ENCODE results near the gene NEDD4. TPM values are rescaled to one million over a fixed set of nuclear protein-coding genes. Genes with fewer than 3 reads are reported as not detected.

Gene NEDD4
- total and polyA plus RNA-seq, 2 of the 4 experiments (the other 2 are of a cell fraction): 27.4 to 80.7 TPM

GRCh38 chr15:55780292-55780691 lies 213.1 kb downstream of the NEDD4 start:
- no TSS peak for BruUV-seq (replicated peaks)
- POLR2A ChIA-PET (ENCODE audit: unreplicated experiment): no interaction called here
- no peaks in the 10 kb centered on the region; the same call in 1 of the 2 replicates for H3K4me1 ChIP-seq (ENCODE audit: control insufficient read depth, insufficient read depth, low read length)

More at GRCh38 chr15:55780292-55780691, 213.1 kb downstream of the NEDD4 start:
- Histone ChIP-seq H3K27ac (ENCODE audit: insufficient read depth, low read length) (no peak overlapping the region), H4K20me1 (ENCODE audit: insufficient read depth, low read length) (no peaks in the 10 kb centered on the region), H3K4me2 (ENCODE audit: low read depth, low read length) (no peak overlapping the region), H3K79me1 (ENCODE audit: low read depth in 1 of 2, low read length in 2 of 2) (no peaks in the 10 kb centered on the region), H3K14ac (replicated peaks; ENCODE audit: low read depth, low read length) (no peak overlapping the region), H3K9me1 (ENCODE audit: insufficient read depth, low read length) (no peaks in the 10 kb centered on the region), H3K18ac (ENCODE audit: low read depth, low read length) (no peak overlapping the region), H3K9me3 (ENCODE audit: control insufficient read depth, insufficient read depth, low read length) (peaks cover 4% of the 10 kb centered on the region; the same call in 1 of the 2 replicates), H3K9ac (ENCODE audit: low read depth, low read length) (no peak overlapping the region), H2AK9ac (replicated peaks; ENCODE audit: low read depth, low read length, poor library complexity) (no peak overlapping the region), H3K27me3 (ENCODE audit: control insufficient read depth, insufficient read depth, low read length) (peaks cover 17% of the 10 kb centered on the region), H3K23ac (ENCODE audit: low read depth, low read length) (no peak overlapping the region), H4K91ac (ENCODE audit: insufficient read depth, low read depth, low read length) (no peak overlapping the region), H3K36me3 (ENCODE audit: control insufficient read depth, insufficient read depth, low read length) (no peaks in the 10 kb centered on the region), H3K56ac (ENCODE audit: extremely low read depth, insufficient read depth, low read length) (no peak overlapping the region), H2AK5ac (ENCODE audit: low read depth, low read length) (no peak overlapping the region), H2BK15ac (ENCODE audit: low read depth, low read length) (no peak overlapping the region), H4K5ac (ENCODE audit: low read depth, low read length) (no peak overlapping the region), H3K4ac (ENCODE audit: low read depth, low read length) (no peak overlapping the region), H3K4me3 (ENCODE audit: insufficient read depth, low read depth, low read length) (no peak overlapping the region), H2BK20ac (ENCODE audit: low read depth, low read length) (no peak overlapping the region), H4K8ac (ENCODE audit: low read depth in 2 of 2, low read length in 2 of 2) (no peak overlapping the region), H2BK5ac (ENCODE audit: low read depth, low read length, poor library complexity, severe bottlenecking) (no peak overlapping the region), H2BK120ac (ENCODE audit: low read depth, low read length) (no peak overlapping the region), H2AFZ (replicated peaks; ENCODE audit: low read length, poor library complexity) (no peak overlapping the region)
- intact Hi-C loops (cut with micrococcal nuclease): no loop called here
- dilution Hi-C loops (cut with HindIII; ENCODE audit: low sequenced_read_pairs, unreplicated experiment): no loop called here
- no peak for TF ChIP-seq FOS (IDR thresholded peaks at IDR 0.05; ENCODE audit: low read depth, low read length)
- no peak for TF ChIP-seq SMC3 (IDR thresholded peaks at IDR 0.05; ENCODE audit: low read depth, low read length)
- no peak for TF ChIP-seq RFX5 (IDR thresholded peaks at IDR 0.05; ENCODE audit: low read depth, low read length)
- no peak for TF ChIP-seq CHD1 (IDR thresholded peaks at IDR 0.05; ENCODE audit: low read depth, low read length)
- no peak for TF ChIP-seq NFE2L2 (IDR thresholded peaks at IDR 0.05; ENCODE audit: low read depth, low read length)
- TF ChIP-seq, protein P1, sequence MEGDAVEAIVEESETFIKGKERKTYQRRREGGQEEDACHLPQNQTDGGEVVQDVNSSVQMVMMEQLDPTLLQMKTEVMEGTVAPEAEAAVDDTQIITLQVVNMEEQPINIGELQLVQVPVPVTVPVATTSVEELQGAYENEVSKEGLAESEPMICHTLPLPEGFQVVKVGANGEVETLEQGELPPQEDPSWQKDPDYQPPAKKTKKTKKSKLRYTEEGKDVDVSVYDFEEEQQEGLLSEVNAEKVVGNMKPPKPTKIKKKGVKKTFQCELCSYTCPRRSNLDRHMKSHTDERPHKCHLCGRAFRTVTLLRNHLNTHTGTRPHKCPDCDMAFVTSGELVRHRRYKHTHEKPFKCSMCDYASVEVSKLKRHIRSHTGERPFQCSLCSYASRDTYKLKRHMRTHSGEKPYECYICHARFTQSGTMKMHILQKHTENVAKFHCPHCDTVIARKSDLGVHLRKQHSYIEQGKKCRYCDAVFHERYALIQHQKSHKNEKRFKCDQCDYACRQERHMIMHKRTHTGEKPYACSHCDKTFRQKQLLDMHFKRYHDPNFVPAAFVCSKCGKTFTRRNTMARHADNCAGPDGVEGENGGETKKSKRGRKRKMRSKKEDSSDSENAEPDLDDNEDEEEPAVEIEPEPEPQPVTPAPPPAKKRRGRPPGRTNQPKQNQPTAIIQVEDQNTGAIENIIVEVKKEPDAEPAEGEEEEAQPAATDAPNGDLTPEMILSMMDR (conservative IDR thresholded peaks at IDR 0.05; ENCODE audit: low read depth, low read length): no peak
- TF ChIP-seq RAD21 (IDR thresholded peaks at IDR 0.05; ENCODE audit: low read length): no peak
- TF ChIP-seq POLR2A (IDR thresholded peaks at IDR 0.05; ENCODE audit: low read depth, low read length): no peak
- TF ChIP-seq MXI1 (IDR thresholded peaks at IDR 0.05; ENCODE audit: borderline replicate concordance, low read depth, low read length): no peak
- no peak for TF ChIP-seq MAFK (IDR thresholded peaks at IDR 0.05; ENCODE audit: low read depth, low read length)
- TF ChIP-seq CEBPB (IDR thresholded peaks at IDR 0.05; ENCODE audit: low read depth, low read length): no peak
- TF ChIP-seq, protein P2, sequence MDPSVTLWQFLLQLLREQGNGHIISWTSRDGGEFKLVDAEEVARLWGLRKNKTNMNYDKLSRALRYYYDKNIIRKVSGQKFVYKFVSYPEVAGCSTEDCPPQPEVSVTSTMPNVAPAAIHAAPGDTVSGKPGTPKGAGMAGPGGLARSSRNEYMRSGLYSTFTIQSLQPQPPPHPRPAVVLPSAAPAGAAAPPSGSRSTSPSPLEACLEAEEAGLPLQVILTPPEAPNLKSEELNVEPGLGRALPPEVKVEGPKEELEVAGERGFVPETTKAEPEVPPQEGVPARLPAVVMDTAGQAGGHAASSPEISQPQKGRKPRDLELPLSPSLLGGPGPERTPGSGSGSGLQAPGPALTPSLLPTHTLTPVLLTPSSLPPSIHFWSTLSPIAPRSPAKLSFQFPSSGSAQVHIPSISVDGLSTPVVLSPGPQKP (IDR thresholded peaks at IDR 0.05; ENCODE audit: borderline replicate concordance, low read depth, low read length): no peak
- no peak for TF ChIP-seq BHLHE40 (IDR thresholded peaks at IDR 0.05; ENCODE audit: low read depth, low read length)
- TF ChIP-seq USF2 (IDR thresholded peaks at IDR 0.05; ENCODE audit: low read depth, low read length): no peak
- WGBS, 2 experiments (ENCODE audit: extremely low coverage in 2 of 2, insufficient read length in 1 of 2): 60 to 100% methylated on average over 1 of the region's 2 CpGs
- ATAC-seq (ENCODE audit: low read depth) (no peak), DNase-seq (no peak)
- CTCF ChIA-PET: no interaction called here
- in situ Hi-C loops (cut with MboI; ENCODE audit: low sequenced_read_pairs): loop anchor here (25.0 kb wide), 1 partner anchor 118 kb away; no protein-coding TSS in a partner anchor

Measured in IMR-90 (cell line).